Adipose tissue (tissue), 3 donors: ENCODE results near the gene SPATA19. TPM values are rescaled to one million over a fixed set of nuclear protein-coding genes. Genes with fewer than 3 reads are reported as not detected.

Source experiments
- H3K27ac ChIP-seq: one replicate; pipeline ENCODE4 v1.5.1; 2013; ENCODE audit warnings: low read depth, low read length
- WGBS, 3 donors: extraction: QIAGEN DNeasy Blood & Tissue Kit; methylation state at CpG; one replicate each; pipeline ENCODE4 v1.1.7; 2013; 5-methylcytosine and 5-hydroxymethylcytosine counted together
- polyA plus RNA-seq, 3 donors: library from polyadenylated mRNA; stranded (reverse); fragments of 200-250 nt; gene quantifications; one replicate each; pipeline ENCODE4 v1.2.3, GENCODE V29; 2013
- donor health status: healthy with polysubstance abuse.
- donor health status: Bipolar disorder and iron deficiency.
- donor health status: healthy.

SPATA19 gene
- polyA plus RNA-seq, 3 donors = not detected

DNA sequence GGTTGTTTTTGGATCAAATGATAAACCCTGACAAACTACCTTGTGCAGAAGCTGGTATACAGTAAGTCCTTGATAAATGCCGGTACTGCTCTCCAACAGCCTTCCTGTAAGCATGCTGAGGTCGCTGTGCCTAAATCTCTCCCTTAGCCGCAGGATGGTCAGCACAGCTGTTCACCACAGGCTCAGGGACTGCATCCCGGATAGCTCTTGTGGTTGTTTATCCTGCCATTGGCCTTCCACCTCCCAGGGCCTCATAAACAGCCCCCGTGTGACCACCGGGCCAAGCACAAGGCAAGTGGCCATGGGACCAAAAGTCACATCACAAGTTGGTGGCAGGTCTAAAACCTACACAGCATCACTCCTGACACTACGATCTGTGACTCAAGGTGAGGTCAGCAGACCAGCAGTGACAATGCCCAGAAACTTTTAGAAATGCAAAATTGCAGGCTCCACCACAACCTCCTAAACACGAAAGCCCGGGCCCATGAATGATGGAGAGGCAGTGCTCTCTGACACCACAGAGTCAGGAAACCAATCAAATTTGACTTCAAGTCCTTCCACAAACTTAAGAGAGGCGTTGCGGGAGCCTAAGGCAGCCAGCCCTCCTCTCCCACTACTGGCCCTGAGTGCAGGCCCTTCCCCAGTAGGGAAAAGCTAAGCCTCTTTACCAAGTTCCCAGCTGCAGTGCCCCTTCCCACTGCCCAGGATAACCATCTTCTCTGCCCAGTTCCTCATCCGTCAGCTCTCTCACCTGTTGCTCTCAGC is 3.9 kb downstream of the SPATA19 start:
- no peak overlapping the region for H3K27ac ChIP-seq
- WGBS, 3 donors = 71 to 75% (median 74%) methylated on average over 12 of the region's 12 CpGs

- WGBS, 3 donors = 74 to 87% (median 82%) methylated on average over 7 of the region's 7 CpGs
- H3K27ac ChIP-seq = no peak overlapping the region
Observed at GRCh38 chr11:133840479-133840941, 4.8 kb downstream of the SPATA19 start.

- H3K27ac ChIP-seq = no peak overlapping the region
- WGBS, 3 donors = 55 to 58% (median 56%) methylated on average over 12 of the region's 12 CpGs
Observed at GRCh38 chr11:133835593-133836548, 9.4 kb downstream of the SPATA19 start.

GRCh38 chr11:133834682-133835592 is 10.4 kb downstream of the SPATA19 start:
- no peak overlapping the region for H3K27ac ChIP-seq
- WGBS, 3 donors = 41 to 44% (median 42%) methylated on average over 11 of the region's 11 CpGs

GRCh38 chr11:133833898-133834681 is 11.2 kb downstream of the SPATA19 start:
- 81 to 88% (median 88%) methylated on average over 17 of the region's 17 CpGs for WGBS, 3 donors

DNA sequence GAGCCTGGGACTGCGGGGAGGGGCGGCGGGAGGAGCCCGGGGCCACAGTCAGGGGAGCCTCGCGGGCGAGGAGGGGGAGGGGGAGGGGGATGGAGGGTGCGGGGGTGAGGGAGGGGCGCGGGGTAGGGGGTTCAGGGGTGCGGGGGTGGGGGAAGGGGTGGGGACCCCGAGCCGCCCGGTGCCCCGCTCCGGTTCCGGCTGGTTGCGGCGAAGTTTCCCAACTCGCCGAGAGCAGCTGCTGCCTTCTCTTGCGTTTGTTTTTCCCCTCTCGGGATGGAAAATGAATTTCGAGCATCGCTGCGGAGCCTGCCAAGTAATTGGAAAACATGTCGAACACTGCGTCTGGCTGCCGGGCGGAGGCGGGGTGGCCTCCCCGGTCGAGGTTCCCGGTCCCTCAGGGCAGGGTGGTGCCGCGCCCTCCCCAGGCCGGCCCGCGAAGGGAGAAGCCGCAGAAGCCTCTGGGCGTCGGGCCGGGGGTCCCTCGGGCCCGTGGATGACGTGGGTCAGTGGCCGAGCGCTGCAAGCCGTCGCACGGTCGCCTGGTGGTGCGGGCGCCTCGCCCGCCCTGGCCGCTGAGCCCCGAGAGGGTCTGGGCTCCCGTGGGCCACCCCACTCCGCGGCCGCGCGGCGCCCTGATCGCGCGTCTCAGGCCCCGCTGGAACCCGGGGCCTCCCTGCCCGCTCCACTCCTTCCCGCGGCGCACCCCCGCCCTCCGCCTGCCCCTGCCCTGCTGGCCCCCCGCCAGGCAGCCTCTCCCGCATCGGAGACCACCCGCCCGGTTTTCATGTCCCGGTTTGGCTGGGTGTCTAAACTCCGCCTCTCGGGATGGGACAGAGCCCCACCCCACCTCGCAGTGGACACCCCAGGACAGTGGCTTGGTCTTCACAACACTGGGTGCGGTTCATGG is 12.1 kb downstream of the SPATA19 start:
- WGBS, 3 donors = 87 to 93% (median 92%) methylated on average over 61 to 83 of the region's 86 CpGs

More at GRCh38 chr11:133833898-133834681, 11.2 kb downstream of the SPATA19 start:
- H3K27ac ChIP-seq = no peak overlapping the region

GRCh38 chr11:133832096-133832990 is 13.0 kb downstream of the SPATA19 start:
- 82 to 93% (median 85%) methylated on average over 44 to 53 of the region's 53 CpGs for WGBS, 3 donors
- no peak overlapping the region for H3K27ac ChIP-seq

More for the DNA sequence above, 12.1 kb downstream of the SPATA19 start:
- no peak overlapping the region for H3K27ac ChIP-seq

DNA sequence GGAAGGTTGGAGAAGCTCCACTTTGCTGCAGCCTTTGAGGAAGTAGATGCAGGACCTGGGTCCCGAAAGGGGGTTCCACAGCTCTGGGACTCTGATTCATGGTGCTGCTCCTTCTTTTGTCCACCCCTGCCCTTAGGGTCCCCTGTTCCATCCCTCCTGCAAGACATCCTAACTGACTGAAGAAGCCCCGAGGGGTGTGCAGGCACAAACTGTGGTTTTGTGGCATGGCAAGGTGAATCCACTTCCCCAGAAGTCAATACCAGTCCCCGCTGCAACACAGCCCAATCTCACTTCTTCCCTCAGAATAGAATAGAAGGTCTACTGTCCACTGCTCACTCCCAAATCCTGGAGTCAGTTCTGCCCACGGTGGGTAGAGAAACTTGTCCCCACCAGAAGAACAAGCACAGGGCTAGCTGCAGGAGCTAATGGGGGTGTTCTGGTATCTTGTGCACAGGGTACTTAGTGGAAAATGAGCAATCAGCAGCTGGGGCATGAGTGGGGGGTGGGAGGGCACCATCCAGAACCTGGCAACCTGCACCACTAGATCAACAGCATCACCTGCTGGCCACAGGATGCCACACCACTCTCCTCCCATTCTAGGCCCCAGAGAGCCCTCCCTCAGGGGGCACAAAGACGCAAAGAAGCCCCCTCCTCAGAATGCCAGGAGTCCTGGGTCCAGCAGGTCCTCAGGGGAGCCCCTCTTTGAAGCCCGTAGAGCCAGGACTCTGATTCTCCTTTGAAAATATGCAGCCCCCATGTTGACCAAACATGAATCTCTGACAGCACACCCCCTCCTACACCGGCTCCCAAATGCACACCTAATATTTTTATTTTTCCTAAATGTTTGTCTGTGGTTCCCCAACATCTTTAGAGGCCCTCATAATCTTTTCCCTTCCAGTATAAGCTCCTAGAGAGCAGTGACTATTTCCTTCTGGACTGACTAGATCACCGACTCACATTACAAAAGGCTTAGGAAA is 14.1 kb downstream of the SPATA19 start:
- WGBS, 3 donors = 65 to 74% (median 68%) methylated on average over 8 of the region's 8 CpGs

GRCh38 chr11:133829566-133829965 is 15.7 kb downstream of the SPATA19 start:
- WGBS, 3 donors = 66 to 80% (median 74%) methylated on average over 2 of the region's 2 CpGs
- no peak overlapping the region for H3K27ac ChIP-seq

More for the DNA sequence above, 14.1 kb downstream of the SPATA19 start:
- no peak overlapping the region for H3K27ac ChIP-seq

DNA sequence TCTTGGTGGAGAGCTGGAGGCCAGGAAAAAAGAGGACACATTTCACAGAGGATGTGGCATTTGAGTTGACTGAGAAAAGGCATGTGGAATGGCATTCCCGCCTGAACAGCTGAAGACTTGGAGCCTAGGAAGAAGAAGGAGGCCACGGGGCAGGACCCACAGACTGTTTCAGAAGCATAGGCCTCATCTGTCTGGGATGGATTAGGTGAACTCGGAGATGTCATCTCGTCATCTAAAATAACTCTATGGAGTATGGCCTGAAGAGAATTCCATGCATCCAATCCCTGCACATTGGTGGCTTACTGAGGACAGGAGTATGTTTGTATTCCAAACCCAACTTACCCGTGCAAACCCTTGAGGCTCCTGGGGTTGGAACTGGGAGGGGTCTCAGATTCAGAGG is 16.4 kb downstream of the SPATA19 start:
- H3K27ac ChIP-seq = no peak overlapping the region
- WGBS, 3 donors = 55 to 80% (median 73%) methylated on average over 5 of the region's 5 CpGs

GRCh38 chr11:133827556-133827955 is 17.8 kb downstream of the SPATA19 start:
- WGBS, 3 donors = 76 to 83% (median 80%) methylated on average over 3 of the region's 3 CpGs
- no peak overlapping the region for H3K27ac ChIP-seq

- 70 to 87% (median 75%) methylated on average over 4 of the region's 4 CpGs for WGBS, 3 donors
- H3K27ac ChIP-seq = no peak overlapping the region
Observed at GRCh38 chr11:133826866-133827265, 18.4 kb downstream of the SPATA19 start.

- no peak overlapping the region for H3K27ac ChIP-seq
- 52 to 60% (median 54%) methylated on average over 3 of the region's 3 CpGs for WGBS, 3 donors
Observed at GRCh38 chr11:133825666-133826065, 19.6 kb downstream of the SPATA19 start.

DNA sequence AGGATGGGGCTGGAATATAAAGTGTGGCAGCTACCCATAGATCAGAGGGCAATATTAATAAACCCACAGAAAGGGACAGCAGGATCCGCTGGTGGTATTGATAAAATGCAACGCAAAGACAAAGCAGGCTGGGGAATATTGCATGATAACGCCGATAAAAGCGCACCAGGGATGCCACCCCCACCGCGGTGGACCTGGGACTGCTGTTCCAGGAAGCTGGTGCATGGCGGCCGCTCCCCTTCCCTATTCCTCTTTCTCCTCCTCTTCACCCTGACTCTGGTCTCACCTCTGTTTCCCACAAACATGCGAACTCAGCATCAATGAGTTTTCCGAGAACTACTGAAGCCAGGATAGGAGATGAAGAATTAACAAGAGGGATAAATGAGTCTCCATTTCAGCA is 20.2 kb downstream of the SPATA19 start:
- no peak overlapping the region for H3K27ac ChIP-seq
- 82 to 88% (median 86%) methylated on average over 11 of the region's 11 CpGs for WGBS, 3 donors
